DOHH2 (cell line): ENCODE results near the gene GRB10.

ENCODE experiments used
- EZH2phosphoT487 ChIP-seq: fragments of 200-600 bp; sonication (generic); IDR thresholded peaks from 2 replicates; pipeline ENCODE4 v1.6.1; 2017; ENCODE audit warnings: borderline replicate concordance, mild to moderate bottlenecking, antibody characterized with exemption, low read length, moderate library complexity, mixed read lengths
- TF ChIP-seq, protein P1 (sequence below): fragments of 200-600 bp; sonication (generic); IDR thresholded peaks from one replicate; pipeline ENCODE4 v1.5.1; 2014; ENCODE audit warnings: antibody characterized with exemption, mild to moderate bottlenecking, low read depth, low read length; ENCODE audit not compliant: poor library complexity, severe bottlenecking

DNA sequence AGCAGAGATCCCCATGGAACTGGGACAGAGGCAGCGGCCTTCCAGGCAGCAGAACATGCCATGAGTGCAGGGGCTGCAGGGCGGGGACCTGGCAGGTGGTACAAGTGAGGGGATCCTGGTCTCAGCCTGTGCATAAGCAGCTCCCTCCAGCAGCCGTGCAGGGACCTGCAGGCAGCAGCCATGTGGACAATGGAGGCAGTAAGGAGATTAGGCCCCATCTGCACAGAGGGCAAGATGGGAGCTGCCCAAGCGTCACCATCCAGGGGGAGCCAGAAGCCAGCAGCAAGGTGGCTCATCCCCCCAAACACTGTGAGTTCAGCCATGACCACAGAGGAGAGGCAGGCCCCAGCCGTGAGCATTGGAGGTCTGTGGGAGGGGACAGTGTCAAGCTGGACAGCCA is 220.6 kb downstream of the GRB10 start:
- TF ChIP-seq, protein P1, sequence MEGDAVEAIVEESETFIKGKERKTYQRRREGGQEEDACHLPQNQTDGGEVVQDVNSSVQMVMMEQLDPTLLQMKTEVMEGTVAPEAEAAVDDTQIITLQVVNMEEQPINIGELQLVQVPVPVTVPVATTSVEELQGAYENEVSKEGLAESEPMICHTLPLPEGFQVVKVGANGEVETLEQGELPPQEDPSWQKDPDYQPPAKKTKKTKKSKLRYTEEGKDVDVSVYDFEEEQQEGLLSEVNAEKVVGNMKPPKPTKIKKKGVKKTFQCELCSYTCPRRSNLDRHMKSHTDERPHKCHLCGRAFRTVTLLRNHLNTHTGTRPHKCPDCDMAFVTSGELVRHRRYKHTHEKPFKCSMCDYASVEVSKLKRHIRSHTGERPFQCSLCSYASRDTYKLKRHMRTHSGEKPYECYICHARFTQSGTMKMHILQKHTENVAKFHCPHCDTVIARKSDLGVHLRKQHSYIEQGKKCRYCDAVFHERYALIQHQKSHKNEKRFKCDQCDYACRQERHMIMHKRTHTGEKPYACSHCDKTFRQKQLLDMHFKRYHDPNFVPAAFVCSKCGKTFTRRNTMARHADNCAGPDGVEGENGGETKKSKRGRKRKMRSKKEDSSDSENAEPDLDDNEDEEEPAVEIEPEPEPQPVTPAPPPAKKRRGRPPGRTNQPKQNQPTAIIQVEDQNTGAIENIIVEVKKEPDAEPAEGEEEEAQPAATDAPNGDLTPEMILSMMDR = no peak
- TF ChIP-seq EZH2phosphoT487 = no peak
